OCI-LY7 (cell line): Measurements from ENCODE around the gene CRYBA1. TPM values are rescaled to one million over a fixed set of nuclear protein-coding genes. Genes with fewer than 3 reads are reported as not detected.

Experiments
- BruUV-seq: library from RNA; stranded (reverse); fragments of 400-500 nt; replicated peaks from 2 replicates; lab custom pipeline; 2021; lab: Mats Ljungman, UMichigan
- CTCF ChIA-PET: fragments of 300-600 bp; sonication (Branson Sonifier 250); formaldehyde crosslinking; loops from one replicate; lab custom pipeline; 2022; ENCODE audit warnings: antibody characterized with exemption; ENCODE audit not compliant: unreplicated experiment; lab: Charles Lee
- POLR2A ChIA-PET: fragments of 300-600 bp; sonication (Branson Sonifier 250); formaldehyde crosslinking; loops from one replicate; lab custom pipeline; 2022; ENCODE audit warnings: antibody characterized with exemption; lab: Charles Lee
- DNase-seq: peaks from one replicate; pipeline ENCODE4 v3.0.0-alpha.2; 2015; ENCODE audit warnings: low spot score
- H2AFZ ChIP-seq: fragments of 200-600 bp; sonication (generic), shearing (Covaris generic); 2 replicates; pipeline ENCODE4 v1.6.1; 2014; ENCODE audit warnings: mild to moderate bottlenecking, antibody characterized with exemption, low read length, moderate library complexity
- H3K27ac ChIP-seq: fragments of 200-600 bp; sonication (generic); 2 replicates; pipeline ENCODE4 v1.5.1; 2014; ENCODE audit warnings: mixed run types, low read depth, mild to moderate bottlenecking, moderate library complexity, low read length, inconsistent platforms; ENCODE audit not compliant: poor library complexity, severe bottlenecking
- H3K36me3 ChIP-seq: fragments of 200-600 bp; sonication (generic); 2 replicates; pipeline ENCODE4 v1.6.1; 2014; ENCODE audit warnings: mild to moderate bottlenecking, antibody characterized with exemption, low read length, moderate library complexity, mixed read lengths; ENCODE audit not compliant: insufficient read depth
- H3K4me1 ChIP-seq: fragments of 200-600 bp; sonication (generic); 2 replicates; pipeline ENCODE4 v1.5.1; 2014; ENCODE audit warnings: mild to moderate bottlenecking, low read length; ENCODE audit not compliant: insufficient read depth, poor library complexity, severe bottlenecking
- H3K4me2 ChIP-seq: fragments of 200-600 bp; sonication (generic); 2 replicates; pipeline ENCODE4 v1.6.1; 2014; ENCODE audit warnings: mild to moderate bottlenecking, low read length
- H3K4me3 ChIP-seq: fragments of 200-600 bp; sonication (generic); 2 replicates; pipeline ENCODE4 v1.5.1; 2014; ENCODE audit warnings: mild to moderate bottlenecking, low read depth, low read length; ENCODE audit not compliant: poor library complexity, severe bottlenecking
- H3K79me2 ChIP-seq: fragments of 200-600 bp; sonication (generic); 2 replicates; pipeline ENCODE4 v1.6.1; 2016; ENCODE audit warnings: low read depth, mild to moderate bottlenecking, low read length, moderate library complexity, mixed read lengths; ENCODE audit not compliant: insufficient read depth
- H3K9me2 ChIP-seq: fragments of 200-600 bp; sonication (generic); 2 replicates; pipeline ENCODE4 v1.6.1; 2016; ENCODE audit warnings: mild to moderate bottlenecking, low read length, mixed read lengths; ENCODE audit not compliant: insufficient read depth
- H3K9me3 ChIP-seq: fragments of 200-600 bp; sonication (generic); 2 replicates; pipeline ENCODE4 v1.6.1; 2014; ENCODE audit warnings: mild to moderate bottlenecking, mixed run types, low read length, mixed read lengths
- H4K20me1 ChIP-seq: fragments of 200-600 bp; sonication (generic); 2 replicates; pipeline ENCODE4 v1.6.1; 2014; ENCODE audit warnings: mild to moderate bottlenecking, antibody characterized with exemption, low read length, moderate library complexity, mixed read lengths; ENCODE audit not compliant: insufficient read depth
- CTCF ChIP-seq: fragments of 200-600 bp; sonication (generic); conservative IDR thresholded peaks from 2 replicates; pipeline ENCODE4 v1.5.1; 2014; ENCODE audit warnings: mild to moderate bottlenecking, antibody characterized with exemption, low read length, moderate library complexity, mixed read lengths
- EZH2phosphoT487 ChIP-seq: fragments of 200-600 bp; sonication (generic); IDR thresholded peaks from 2 replicates; pipeline ENCODE4 v1.6.1; 2018; ENCODE audit warnings: low read depth, borderline replicate concordance, mild to moderate bottlenecking, mixed run types, antibody characterized with exemption, low read length, moderate library complexity, mixed read lengths
- intact Hi-C: fragments of 100-400 bp; cut with micrococcal nuclease; formaldehyde crosslinking; loops from one replicate; pipeline ENCODE4 v1.10.0; 2022; ENCODE audit not compliant: unreplicated experiment
- total RNA-seq, 2 experiments: library from RNA; depleted of rRNA in 1 of 2; stranded (reverse); fragments of >200 nt in 1 of 2; shearing (Covaris generic) in 1 of 2; gene quantifications; 2 replicates each; pipeline ENCODE4 v1.2.3, GENCODE V29; 2014 to 2022

Gene CRYBA1
- total RNA-seq, 2 experiments from 2014 or later: not detected

GRCh38 chr17:29214215-29215146 lies 32.2 kb upstream of the CRYBA1 start:
- BruUV-seq: no TSS peak
- Histone ChIP-seq H3K4me3 (no peak overlapping the region), H3K79me2 (no peaks in the 10 kb centered on the region), H3K4me2 (no peak overlapping the region), H4K20me1 (no peaks in the 10 kb centered on the region), H3K9me2 (no peaks in the 10 kb centered on the region), H3K36me3 (no peaks in the 10 kb centered on the region), H3K27ac (no peak overlapping the region), H3K9me3 (no peaks in the 10 kb centered on the region), H2AFZ (no peak overlapping the region), H3K4me1 (peaks cover 10% of the 10 kb centered on the region)
- ChIA-PET POLR2A (no interaction called here), CTCF (no interaction called here)
- DNase-seq: no peak
- no peak for TF ChIP-seq EZH2phosphoT487
- TF ChIP-seq CTCF: no peak
- intact Hi-C loops: no loop called here

GRCh38 chr17:29215174-29215573 lies 31.5 kb upstream of the CRYBA1 start:
- TF ChIP-seq EZH2phosphoT487 (no peak), CTCF (no peak)
- Histone ChIP-seq H3K27ac (no peak overlapping the region), H3K79me2 (no peaks in the 10 kb centered on the region), H4K20me1 (no peaks in the 10 kb centered on the region), H3K36me3 (no peaks in the 10 kb centered on the region), H3K4me2 (no peak overlapping the region), H2AFZ (no peak overlapping the region), H3K9me2 (no peaks in the 10 kb centered on the region), H3K9me3 (no peaks in the 10 kb centered on the region), H3K4me1 (peaks cover 14% of the 10 kb centered on the region), H3K4me3 (no peak overlapping the region)
- intact Hi-C loops: no loop called here
- ChIA-PET POLR2A (no interaction called here), CTCF (no interaction called here)
- BruUV-seq: no TSS peak
- no peak for DNase-seq

GRCh38 chr17:29215717-29216116 lies 30.9 kb upstream of the CRYBA1 start:
- TF ChIP-seq CTCF: no peak
- no peak for TF ChIP-seq EZH2phosphoT487
- peaks cover 14% of the 10 kb centered on the region for H3K4me1 ChIP-seq
- no peaks in the 10 kb centered on the region for H3K79me2 ChIP-seq
- no peak overlapping the region for H3K4me2 ChIP-seq
- no peaks in the 10 kb centered on the region for H3K9me2 ChIP-seq
- DNase-seq: no peak
- H3K9me3 ChIP-seq: no peaks in the 10 kb centered on the region
- CTCF ChIA-PET: no interaction called here
- H2AFZ ChIP-seq: no peak overlapping the region
- no peak overlapping the region for H3K4me3 ChIP-seq
- no peak overlapping the region for H3K27ac ChIP-seq
- POLR2A ChIA-PET: no interaction called here
- no peaks in the 10 kb centered on the region for H3K36me3 ChIP-seq
- H4K20me1 ChIP-seq: no peaks in the 10 kb centered on the region
- intact Hi-C loops: no loop called here
- BruUV-seq: no TSS peak
